SH-SY5Y (cell line): ENCODE results near the gene PCBP1.

Experiments used
- GATA2 ChIP-seq: IDR thresholded peaks from 2 replicates; pipeline ENCODE4 v1.6.1; 2011; ENCODE audit warnings: mild to moderate bottlenecking, low read depth, low read length
- GATA3 ChIP-seq: IDR thresholded peaks from 2 replicates; pipeline ENCODE4 v1.6.1; 2011; ENCODE audit warnings: low read depth, mild to moderate bottlenecking, low read length, moderate library complexity

DNA sequence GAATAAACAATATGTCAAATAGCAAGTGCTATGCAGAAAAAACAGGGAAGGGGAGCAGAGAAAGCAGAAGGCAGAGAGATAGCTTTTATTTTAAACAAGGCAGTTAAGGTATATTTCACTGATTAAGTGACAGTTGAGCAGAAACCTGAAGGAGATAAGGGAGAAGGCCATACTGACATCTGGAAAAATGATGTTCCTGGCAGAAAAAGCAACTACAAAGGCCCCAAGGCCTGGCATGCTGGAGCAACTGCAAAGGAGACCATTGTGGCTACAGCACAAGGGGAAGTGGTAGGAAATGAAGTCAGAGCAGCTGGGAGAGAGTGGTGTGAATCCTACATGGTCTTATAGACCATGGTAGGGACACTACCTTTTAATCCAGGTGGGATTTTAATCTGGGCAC lies 8.9 kb upstream of the PCBP1 start:
- TF ChIP-seq GATA2 (no peak), GATA3 (no peak)
